GM10847 (cell line): ENCODE results near the gene CACNA2D4.

Source experiments
- POLR2A ChIP-seq: IDR thresholded peaks from 2 replicates; pipeline ENCODE4 v1.6.1; 2011; ENCODE audit not compliant: insufficient read length; ENCODE audit errors: extremely low read depth

CACNA2D4 gene

GRCh38 chr12:1832801-1833595, 85.5 kb downstream of the CACNA2D4 start:
- no peak for TF ChIP-seq POLR2A

- no peak for TF ChIP-seq POLR2A
Measured at GRCh38 chr12:1830981-1831963, 87.2 kb downstream of the CACNA2D4 start.

GRCh38 chr12:1830401-1830845, 88.0 kb downstream of the CACNA2D4 start:
- TF ChIP-seq POLR2A, result no peak

GRCh38 chr12:1829306-1829900, 89.0 kb downstream of the CACNA2D4 start:
- no peak for TF ChIP-seq POLR2A

GRCh38 chr12:1828856-1829255, 89.6 kb downstream of the CACNA2D4 start:
- no peak for TF ChIP-seq POLR2A

- TF ChIP-seq POLR2A, result no peak
Measured at GRCh38 chr12:1827826-1828805, 90.3 kb downstream of the CACNA2D4 start.

GRCh38 chr12:1826867-1827705, 91.4 kb downstream of the CACNA2D4 start:
- no peak for TF ChIP-seq POLR2A

- no peak for TF ChIP-seq POLR2A
Measured at GRCh38 chr12:1826401-1826800, 92.1 kb downstream of the CACNA2D4 start.

GRCh38 chr12:1825382-1826102, 92.9 kb downstream of the CACNA2D4 start:
- no peak for TF ChIP-seq POLR2A

- TF ChIP-seq POLR2A, result no peak
Measured at GRCh38 chr12:1823237-1823636, 95.2 kb downstream of the CACNA2D4 start.

GRCh38 chr12:1822699-1823098, 95.8 kb downstream of the CACNA2D4 start:
- no peak for TF ChIP-seq POLR2A

- no peak for TF ChIP-seq POLR2A
Measured at GRCh38 chr12:1821805-1822204, 96.6 kb downstream of the CACNA2D4 start.

GRCh38 chr12:1820896-1821291, 97.6 kb downstream of the CACNA2D4 start:
- TF ChIP-seq POLR2A, result no peak
